ENCODE results near the gene PCSK5.

DNA sequence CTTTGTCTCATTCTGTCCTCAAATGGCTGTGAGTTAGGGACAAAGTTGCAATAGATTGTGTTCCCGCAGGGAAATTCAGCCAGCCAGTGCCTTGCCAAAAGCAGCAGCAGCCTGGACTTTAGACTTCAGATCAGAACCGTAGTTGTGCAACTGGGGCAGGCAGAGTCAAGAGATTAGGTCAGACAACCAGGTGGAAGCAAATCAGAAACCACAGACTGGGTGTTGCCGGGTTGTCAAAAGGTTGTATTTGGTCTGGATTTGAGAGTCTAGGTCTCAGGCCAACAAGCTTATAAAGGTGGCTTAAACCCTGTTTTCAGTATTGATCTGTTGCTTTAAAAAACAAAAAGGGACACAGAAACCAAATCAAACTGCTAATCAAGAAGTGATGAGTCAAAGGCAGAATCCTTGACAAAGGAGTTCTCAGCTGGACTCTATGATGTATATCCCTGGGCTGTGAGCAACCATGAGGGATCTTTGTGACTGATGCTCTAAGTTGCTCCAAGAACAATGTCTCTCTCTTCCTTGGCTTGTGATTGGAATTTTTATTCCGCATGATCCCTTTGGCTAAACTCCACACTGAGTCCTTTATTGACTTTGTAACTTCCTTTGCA, 482.8 kb downstream of the PCSK5 start:
- TF ChIP-seq, protein P1, sequence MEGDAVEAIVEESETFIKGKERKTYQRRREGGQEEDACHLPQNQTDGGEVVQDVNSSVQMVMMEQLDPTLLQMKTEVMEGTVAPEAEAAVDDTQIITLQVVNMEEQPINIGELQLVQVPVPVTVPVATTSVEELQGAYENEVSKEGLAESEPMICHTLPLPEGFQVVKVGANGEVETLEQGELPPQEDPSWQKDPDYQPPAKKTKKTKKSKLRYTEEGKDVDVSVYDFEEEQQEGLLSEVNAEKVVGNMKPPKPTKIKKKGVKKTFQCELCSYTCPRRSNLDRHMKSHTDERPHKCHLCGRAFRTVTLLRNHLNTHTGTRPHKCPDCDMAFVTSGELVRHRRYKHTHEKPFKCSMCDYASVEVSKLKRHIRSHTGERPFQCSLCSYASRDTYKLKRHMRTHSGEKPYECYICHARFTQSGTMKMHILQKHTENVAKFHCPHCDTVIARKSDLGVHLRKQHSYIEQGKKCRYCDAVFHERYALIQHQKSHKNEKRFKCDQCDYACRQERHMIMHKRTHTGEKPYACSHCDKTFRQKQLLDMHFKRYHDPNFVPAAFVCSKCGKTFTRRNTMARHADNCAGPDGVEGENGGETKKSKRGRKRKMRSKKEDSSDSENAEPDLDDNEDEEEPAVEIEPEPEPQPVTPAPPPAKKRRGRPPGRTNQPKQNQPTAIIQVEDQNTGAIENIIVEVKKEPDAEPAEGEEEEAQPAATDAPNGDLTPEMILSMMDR (IDR thresholded peaks at IDR 0.05) = no peak
- no peak for TF ChIP-seq POLR2A (IDR thresholded peaks at IDR 0.05)
